ENCODE data around the gene MAML3. TPM values are rescaled to one million over a fixed set of nuclear protein-coding genes. Genes with fewer than 3 reads are reported as not detected.

MAML3 gene
- total RNA-seq, 1 experiment from 2014 or later, result 12.1 TPM

DNA sequence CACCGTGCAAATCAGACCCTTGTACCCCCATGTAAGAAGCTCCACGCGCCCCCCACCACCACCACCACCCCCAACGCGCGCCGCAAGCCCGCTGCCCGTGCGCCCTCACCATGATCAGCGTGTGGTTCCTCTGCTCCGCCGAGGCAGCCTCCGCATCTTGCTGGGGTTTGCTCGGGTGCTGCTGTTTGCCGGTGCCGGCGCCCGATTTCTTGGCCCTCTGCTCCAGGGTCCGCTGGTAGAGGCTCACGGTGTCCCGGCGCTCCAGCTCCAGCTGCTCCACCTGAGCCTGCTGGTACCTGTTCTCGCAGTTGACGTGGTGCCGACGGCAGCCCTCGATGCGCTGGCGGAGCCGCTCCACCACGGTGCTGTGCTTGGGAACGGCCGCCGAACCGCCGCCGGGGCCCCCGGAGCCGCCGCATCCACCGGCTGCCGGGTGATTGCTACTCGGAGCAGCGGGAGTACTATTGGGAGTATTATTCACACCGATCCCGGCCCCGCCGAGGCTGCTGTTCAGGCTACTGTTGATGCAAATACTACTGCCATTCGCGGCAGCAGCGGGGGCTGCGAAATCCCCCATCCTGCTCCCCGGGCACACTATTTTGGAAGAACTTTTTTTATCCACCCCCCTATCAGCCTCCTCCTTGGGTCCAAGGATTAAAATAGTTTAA is 1.1 kb downstream of the MAML3 start:
- Histone ChIP-seq H3K4me3 (ENCODE audit: low read depth, low read length) (peak overlapping the region; percentile 91), H3K4me1 (peaks cover 11% of the 10 kb centered on the region; the same call in 1 of the 2 replicates), H3K9me3 (no peaks in the 10 kb centered on the region), H3K36me3 (ENCODE audit: control insufficient read depth, insufficient read depth, low read length) (no peaks in the 10 kb centered on the region), H3K27me3 (replicated peaks; ENCODE audit: control insufficient read depth, insufficient read depth, low read length) (no peaks in the 10 kb centered on the region)
- Mint-ChIP-seq H3K36me3 (ENCODE audit: insufficient read depth, unreplicated experiment) (peaks cover 28% of the 10 kb centered on the region), H3K27me3 (ENCODE audit: insufficient read depth, unreplicated experiment) (no peaks in the 10 kb centered on the region), H3K27ac (ENCODE audit: unreplicated experiment) (peak overlapping the region; percentile 97), H3K9me3 (ENCODE audit: unreplicated experiment) (no peaks in the 10 kb centered on the region), H3K4me3 (ENCODE audit: unreplicated experiment) (peak overlapping the region; percentile 97), H3K4me1 (ENCODE audit: low read depth, unreplicated experiment) (peaks cover 8% of the 10 kb centered on the region)
- ChIA-PET POLR2A (interaction anchor here (1.8 kb wide), 1 partner anchor 133 kb away, joined by 8 read pairs; no protein-coding TSS in a partner anchor), CTCF (interaction anchor here (0.6 to 2.0 kb wide), 4 partner anchors 99 to 134 kb away, joined by 3 to 6 read pairs (median 3); no protein-coding TSS in a partner anchor)
- no TSS peak for BruUV-seq (replicated peaks)
- TF ChIP-seq CTCF (IDR thresholded peaks at IDR 0.05; ENCODE audit: insufficient read depth in 1 of 2, low read depth in 1 of 2, low read length in 1 of 2, severe bottlenecking in 1 of 2, unreplicated experiment in 1 of 2), result no peak
- intact Hi-C loops (cut with micrococcal nuclease; ENCODE audit: unreplicated experiment), result loop anchor here (1.0 to 5.0 kb wide), 2 partner anchors 101 to 486 kb away; partner anchors contain the start of gene MGST2
- DNase-seq, result peak; percentile 50 to 52

DNA sequence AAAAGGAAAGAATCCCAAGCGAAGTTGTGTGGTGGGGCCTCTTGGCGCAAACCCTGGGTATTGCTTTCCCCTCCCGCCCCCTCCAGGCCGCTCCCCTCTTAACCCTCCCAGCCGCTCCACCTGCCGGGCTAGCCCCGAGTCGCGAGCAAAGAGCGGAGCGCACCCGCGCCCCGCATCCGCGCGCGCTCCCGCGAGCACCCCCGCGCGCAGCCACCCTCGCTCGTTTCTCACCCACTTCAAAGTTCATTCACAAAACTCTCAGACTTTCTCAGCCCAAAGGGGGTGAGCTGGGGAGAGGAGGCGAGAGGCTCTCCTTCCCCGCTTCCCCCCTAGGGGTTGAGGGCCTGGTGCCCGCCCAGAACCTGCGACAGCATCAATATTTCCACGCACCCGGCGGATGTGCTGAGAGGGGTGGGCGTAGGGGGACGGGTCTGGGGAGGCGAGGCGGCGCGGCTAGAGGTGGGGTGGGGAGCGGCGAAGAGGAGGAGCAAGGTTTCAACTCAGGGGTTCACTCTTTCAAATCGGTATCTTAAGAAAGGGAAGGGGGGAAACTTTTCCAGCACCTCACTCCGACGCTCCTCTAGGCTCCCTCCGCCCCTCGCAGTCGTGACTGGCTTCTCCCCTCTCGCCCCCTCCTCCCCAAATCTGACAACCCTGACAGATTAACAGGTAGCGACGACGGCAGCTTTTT is 1.8 kb downstream of the MAML3 start:
- Histone ChIP-seq H3K27me3 (replicated peaks; ENCODE audit: control insufficient read depth, insufficient read depth, low read length) (no peaks in the 10 kb centered on the region), H3K4me1 (peaks cover 15% of the 10 kb centered on the region; the same call in 1 of the 2 replicates), H3K9me3 (no peaks in the 10 kb centered on the region), H3K36me3 (ENCODE audit: control insufficient read depth, insufficient read depth, low read length) (no peaks in the 10 kb centered on the region), H3K4me3 (ENCODE audit: low read depth, low read length) (peak overlapping the region; percentile 91)
- peak overlapping the region; percentile 97 for H3K27ac Mint-ChIP-seq (ENCODE audit: unreplicated experiment)
- peaks cover 11% of the 10 kb centered on the region for H3K4me1 Mint-ChIP-seq (ENCODE audit: low read depth, unreplicated experiment)
- no peaks in the 10 kb centered on the region for H3K9me3 Mint-ChIP-seq (ENCODE audit: unreplicated experiment)
- intact Hi-C loops (cut with micrococcal nuclease; ENCODE audit: unreplicated experiment), result loop anchor here (1.0 to 5.0 kb wide), 2 partner anchors 100 to 485 kb away; partner anchors contain the start of gene MGST2
- ChIA-PET CTCF (interaction anchor here (0.6 to 2.0 kb wide), 5 partner anchors 27 to 133 kb away, joined by 3 to 6 read pairs (median 4); no protein-coding TSS in a partner anchor), POLR2A (interaction anchor here (0.6 to 2.4 kb wide), 7 partner anchors 14 to 494 kb away, joined by 3 to 26 read pairs (median 5); no protein-coding TSS in a partner anchor)
- BruUV-seq (replicated peaks), result TSS peak; percentile 94
- peaks cover 28% of the 10 kb centered on the region for H3K36me3 Mint-ChIP-seq (ENCODE audit: insufficient read depth, unreplicated experiment)
- DNase-seq, result no peak
- no peaks in the 10 kb centered on the region for H3K27me3 Mint-ChIP-seq (ENCODE audit: insufficient read depth, unreplicated experiment)
- peak; percentile 16 to 41 for TF ChIP-seq CTCF (IDR thresholded peaks at IDR 0.05; ENCODE audit: insufficient read depth in 1 of 2, low read depth in 1 of 2, low read length in 1 of 2, severe bottlenecking in 1 of 2, unreplicated experiment in 1 of 2)
- peak overlapping the region; percentile 97 for H3K4me3 Mint-ChIP-seq (ENCODE audit: unreplicated experiment)

GRCh38 chr4:140151699-140152012 is 2.3 kb downstream of the MAML3 start:
- peak overlapping the region; percentile 97 for H3K27ac Mint-ChIP-seq (ENCODE audit: unreplicated experiment)
- CTCF ChIA-PET, result interaction anchor here (0.7 to 2.0 kb wide), 3 partner anchors 27 to 114 kb away, joined by 4 to 6 read pairs (median 4); no protein-coding TSS in a partner anchor
- intact Hi-C loops (cut with micrococcal nuclease; ENCODE audit: unreplicated experiment), result loop anchor here (1.0 to 5.0 kb wide), 10 partner anchors 14 to 484 kb away; partner anchors contain the start of gene MGST2

More at GRCh38 chr4:140151699-140152012, 2.3 kb downstream of the MAML3 start:
- Mint-ChIP-seq H3K9me3 (ENCODE audit: unreplicated experiment) (no peaks in the 10 kb centered on the region), H3K27me3 (ENCODE audit: insufficient read depth, unreplicated experiment) (no peaks in the 10 kb centered on the region), H3K4me1 (ENCODE audit: low read depth, unreplicated experiment) (peaks cover 11% of the 10 kb centered on the region), H3K36me3 (ENCODE audit: insufficient read depth, unreplicated experiment) (peaks cover 28% of the 10 kb centered on the region), H3K4me3 (ENCODE audit: unreplicated experiment) (peak overlapping the region; percentile 97)
- POLR2A ChIA-PET, result interaction anchor here (0.6 to 2.4 kb wide), 10 partner anchors 14 to 494 kb away, joined by 3 to 26 read pairs (median 4); no protein-coding TSS in a partner anchor
- H3K27me3 ChIP-seq (replicated peaks; ENCODE audit: control insufficient read depth, insufficient read depth, low read length), result no peaks in the 10 kb centered on the region
- no peak for TF ChIP-seq CTCF (IDR thresholded peaks at IDR 0.05; ENCODE audit: insufficient read depth in 1 of 2, low read depth in 1 of 2, low read length in 1 of 2, severe bottlenecking in 1 of 2, unreplicated experiment in 1 of 2)
- no TSS peak for BruUV-seq (replicated peaks)
- DNase-seq, result peak; percentile 92 to 95
- peak overlapping the region; percentile 91 for H3K4me3 ChIP-seq (ENCODE audit: low read depth, low read length)
- peaks cover 15% of the 10 kb centered on the region; the same call in 1 of the 2 replicates for H3K4me1 ChIP-seq
- H3K9me3 ChIP-seq, result no peaks in the 10 kb centered on the region
- H3K36me3 ChIP-seq (ENCODE audit: control insufficient read depth, insufficient read depth, low read length), result no peaks in the 10 kb centered on the region

All from Caco-2 (cell line).